Amniotic epithelial cell (primary cell): Measurements from ENCODE around the gene TREX2.
A peak's percentile ranks its signal among the peaks of the same experiment; 100 is the strongest.

Experiments
- DNase-seq: peaks from one replicate; pipeline ENCODE4 v3.0.0-alpha.2; 2010; ENCODE audit warnings: low read depth

TREX2 gene

DNA sequence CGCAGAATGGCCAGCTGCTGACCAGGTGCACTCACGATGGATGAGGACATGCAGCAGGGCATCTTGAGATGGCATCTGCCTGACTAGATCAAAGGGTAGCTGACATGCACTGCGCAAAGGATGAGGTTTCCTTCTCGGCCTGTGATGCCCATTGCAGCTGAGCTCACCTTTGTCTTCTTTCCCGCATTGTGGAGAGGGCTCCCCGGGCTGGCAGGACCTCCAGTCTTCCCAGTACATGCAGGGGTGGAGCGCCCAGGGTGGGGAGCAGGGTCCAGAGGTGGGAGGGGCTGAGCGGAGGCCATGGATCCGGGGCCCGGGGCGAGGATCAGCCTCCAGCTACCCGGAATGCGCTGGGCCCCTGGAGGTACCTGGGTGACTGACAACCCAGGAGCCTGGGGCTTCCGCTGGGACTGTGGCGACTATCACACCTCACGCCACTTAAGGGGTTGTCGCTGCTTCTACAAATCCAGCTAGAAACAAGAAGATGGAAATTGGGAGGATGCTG is 12.0 kb downstream of the TREX2 start:
- no peak for DNase-seq

DNA sequence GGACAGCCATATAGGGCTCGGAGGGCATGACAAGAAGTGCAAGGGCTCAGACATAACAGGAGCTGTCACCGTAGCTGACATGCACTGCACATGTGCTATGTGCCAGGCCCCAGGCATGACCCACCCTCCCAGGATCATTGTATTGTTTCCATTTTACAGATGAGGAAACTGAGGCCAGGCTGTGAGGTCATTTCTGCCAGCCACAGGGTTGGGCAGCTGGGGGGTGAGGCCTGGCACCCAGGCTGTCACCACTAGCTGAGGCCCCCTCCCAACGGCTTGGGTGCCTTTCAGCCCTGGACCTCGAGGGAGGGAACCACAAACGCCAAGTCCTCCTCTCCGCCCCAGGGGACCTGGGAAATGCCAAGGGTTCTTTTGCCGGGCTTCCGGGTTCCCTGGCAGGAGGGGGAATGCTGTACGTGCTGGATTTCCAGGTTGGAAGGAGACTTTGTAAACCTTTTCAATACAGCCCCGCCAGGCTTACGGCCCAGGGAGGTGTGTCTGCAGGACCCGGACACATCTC is 12.6 kb downstream of the TREX2 start:
- DNase-seq: no peak

DNA sequence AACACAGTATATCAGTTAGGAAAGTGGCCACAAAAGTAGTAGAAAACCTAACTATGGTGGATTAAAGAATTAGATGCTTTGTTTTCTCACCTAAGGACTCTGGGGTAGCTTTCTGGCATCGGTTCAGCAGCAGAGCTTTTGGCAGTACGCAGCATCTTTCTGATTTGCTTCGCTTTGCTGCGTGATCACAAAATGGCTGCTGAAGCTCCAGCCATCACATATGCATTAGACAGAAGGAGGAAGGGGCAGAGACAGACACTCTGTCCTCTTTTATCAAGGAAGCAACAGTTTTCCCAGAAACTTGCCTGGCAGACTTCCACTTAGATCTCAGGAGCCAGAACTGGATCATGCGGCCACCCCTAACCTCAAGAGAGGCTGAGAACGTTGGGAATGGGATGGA is 15.1 kb downstream of the TREX2 start:
- no peak for DNase-seq

DNA sequence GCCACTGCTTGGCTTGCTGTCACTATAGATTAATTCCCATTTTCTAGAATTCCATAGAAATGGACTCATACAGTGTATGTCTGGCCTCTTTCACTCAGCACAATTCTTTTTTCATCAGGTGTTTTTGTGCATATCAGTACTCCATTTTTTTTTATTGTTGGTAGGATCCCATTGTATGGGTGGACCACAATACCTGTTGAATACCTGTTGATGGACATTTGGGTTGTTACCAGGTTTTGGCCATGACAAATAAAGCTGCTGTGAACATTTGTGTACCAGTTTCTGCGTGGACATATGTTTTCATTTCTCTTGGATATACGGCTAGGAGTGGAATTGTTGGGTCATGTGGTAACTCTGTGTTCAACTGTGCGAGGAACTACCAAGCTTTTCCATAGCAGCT is 19.7 kb downstream of the TREX2 start:
- DNase-seq: no peak

DNA sequence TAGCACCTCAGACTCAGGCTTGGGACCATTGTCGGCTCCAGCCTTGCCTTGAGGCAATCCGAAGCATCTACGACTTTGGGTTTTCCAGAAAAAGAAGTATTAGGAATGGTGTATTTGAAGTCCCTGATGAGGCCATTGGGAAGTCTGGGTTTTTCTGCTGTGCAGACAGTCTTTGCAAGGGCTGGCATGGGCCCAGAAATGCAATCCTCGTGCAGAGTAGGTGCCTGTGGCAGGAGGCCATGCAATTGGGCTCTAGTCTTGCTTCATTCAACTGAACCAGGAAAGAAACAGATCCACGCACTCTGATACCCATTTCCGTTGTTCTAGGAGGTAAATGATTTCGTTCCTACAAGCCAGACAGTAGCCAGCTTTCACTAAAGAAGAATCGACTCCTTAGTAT is 22.2 kb downstream of the TREX2 start:
- peak; percentile 55 for DNase-seq

DNA sequence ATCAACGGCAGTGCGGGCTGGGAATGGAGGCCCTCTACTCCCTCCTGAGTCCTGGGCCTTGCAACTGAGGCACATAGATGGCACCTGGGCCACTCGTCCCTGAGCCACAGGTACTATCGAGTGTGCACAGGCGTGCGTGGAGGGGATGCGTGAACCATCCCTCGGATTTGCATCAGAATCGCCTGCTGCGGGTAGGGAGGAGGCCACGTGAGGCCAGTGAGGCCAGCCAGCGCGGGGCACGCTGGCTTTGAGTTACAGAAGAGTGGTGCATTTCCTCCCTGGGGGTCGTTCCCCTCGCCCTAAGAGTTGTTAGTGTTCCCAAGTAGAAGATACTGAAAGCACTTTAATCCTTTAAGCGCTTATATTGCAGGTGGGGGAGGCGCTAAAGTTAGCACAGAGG is 24.0 kb downstream of the TREX2 start:
- no peak for DNase-seq

DNA sequence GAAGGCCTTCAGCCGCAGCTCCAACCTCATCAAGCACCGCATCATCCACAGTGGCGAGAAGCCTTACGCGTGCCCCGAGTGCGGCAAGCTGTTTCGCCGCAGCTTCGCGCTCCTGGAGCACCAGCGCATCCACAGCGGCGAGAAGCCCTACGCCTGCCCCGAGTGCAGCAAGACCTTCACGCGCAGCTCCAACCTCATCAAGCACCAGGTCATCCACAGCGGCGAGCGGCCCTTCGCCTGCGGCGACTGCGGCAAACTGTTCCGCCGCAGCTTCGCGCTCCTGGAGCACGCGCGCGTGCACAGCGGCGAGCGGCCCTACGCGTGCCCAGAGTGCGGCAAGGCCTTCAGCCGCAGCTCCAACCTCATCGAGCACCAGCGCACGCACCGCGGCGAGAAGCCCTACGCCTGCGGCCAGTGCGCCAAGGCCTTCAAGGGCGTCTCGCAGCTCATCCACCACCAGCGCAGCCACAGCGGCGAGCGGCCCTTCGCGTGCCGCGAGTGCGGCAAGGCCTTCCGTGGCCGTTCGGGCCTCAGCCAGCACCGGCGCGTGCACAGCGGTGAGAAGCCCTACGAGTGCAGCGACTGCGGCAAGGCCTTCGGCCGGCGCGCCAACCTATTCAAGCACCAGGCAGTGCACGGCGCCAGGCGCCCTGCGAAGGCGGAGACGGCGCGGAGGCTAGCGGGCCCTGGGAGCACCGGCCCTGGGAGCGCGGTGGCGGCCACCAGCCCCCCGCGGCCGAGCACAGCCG is 24.8 kb downstream of the TREX2 start:
- DNase-seq: no peak

DNA sequence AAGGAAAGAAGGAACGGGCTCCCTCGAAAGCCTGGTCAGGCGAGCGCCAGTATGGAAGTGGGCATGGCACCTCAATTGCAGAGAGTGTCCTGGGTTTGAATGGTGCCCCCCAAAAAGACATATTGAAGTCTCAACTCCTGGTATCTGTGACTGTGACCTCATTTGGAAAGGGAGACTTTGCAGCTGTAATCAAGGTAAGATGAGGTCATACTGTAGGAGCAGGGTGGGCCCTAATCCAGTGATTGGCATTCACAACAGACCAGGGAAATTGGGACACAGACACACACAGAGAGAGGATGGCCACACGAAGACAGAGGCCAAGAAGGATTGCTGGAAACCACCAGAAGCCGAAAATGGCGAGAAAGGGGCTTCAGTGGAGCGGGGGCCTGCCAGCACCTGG is 28.2 kb downstream of the TREX2 start:
- DNase-seq: no peak

DNA sequence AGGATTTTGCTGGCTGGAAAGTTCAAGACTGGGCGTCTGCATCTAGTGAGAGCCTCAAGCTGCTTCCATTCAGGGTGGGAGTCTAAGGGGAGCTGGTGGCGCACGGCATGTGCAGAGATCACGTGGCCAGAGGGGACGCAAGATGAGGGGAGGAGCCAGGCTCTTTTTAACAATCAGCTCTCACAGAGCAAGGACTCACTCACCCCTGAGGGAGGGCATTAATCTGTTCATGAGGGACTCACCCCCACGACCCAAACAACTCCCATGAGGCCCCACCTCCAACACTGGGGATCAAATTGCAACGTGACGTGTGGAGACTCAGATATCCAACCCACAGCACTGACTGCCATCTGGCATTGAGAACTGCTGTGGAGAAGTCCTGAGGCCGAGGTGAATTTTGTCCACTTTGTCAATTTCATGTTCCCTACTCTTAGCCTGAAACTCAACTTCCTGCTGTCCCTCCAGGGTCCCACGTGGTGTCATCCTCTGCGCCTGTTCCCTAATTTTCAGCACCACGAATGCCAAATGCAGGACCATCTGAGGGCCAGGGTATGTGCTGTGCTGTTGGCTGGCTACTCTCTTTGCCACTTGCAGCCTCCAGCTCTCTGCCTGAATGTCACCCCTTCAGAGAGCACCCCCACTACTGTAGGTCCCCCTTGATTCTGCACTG is 28.9 kb downstream of the TREX2 start:
- DNase-seq: peak; percentile 26

DNA sequence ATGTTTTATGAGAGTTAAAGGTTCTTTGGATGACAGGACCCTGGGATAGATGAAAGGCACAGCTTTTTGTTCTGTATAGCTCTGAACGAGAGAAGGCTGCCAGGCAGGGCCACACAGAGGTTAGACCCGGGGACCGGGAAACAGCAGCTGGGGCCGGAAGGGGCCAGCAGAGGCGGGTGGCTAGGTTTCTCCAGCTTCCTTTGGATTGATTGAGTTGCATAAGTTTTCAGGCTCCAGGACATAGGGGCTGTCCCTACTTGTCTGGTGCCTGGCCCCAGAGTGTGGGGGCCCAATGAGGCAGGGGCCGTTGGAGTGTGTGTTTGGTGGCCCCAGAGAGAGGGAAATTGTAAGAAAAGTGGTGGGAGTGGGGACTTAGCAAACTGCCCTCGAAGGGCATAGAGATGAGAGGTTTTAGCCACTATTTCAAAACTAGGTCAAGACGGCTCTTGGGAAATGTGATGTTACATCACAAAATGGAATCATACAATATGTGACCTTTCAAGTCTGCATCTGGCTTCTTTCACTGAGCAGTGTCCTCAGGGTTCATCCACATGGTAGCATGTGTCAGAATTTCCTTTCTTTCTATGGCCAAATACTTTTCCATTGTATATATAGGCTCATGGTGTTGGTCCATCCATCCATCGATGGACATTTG is 30.9 kb downstream of the TREX2 start:
- DNase-seq: peak; percentile 89

DNA sequence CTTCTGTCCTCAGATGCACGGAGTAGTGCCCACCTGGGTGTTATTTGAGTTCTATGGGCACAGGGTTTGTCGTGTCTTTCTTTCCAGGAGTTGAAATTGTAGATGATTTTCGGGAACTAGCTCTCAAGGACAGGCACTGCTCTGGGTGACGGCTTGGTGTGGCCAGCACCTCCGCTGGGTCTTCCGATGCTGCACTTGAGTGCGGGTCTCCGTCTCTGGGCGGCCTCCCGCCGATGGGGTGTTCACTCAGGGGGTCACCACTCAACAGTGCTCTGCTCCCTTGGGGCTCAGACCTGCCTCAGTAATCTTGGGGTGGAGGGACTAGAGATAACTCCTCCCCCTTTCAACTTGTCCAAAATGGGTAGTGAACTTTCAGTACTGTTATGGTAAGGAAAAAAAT is 32.1 kb downstream of the TREX2 start:
- no peak for DNase-seq

DNA sequence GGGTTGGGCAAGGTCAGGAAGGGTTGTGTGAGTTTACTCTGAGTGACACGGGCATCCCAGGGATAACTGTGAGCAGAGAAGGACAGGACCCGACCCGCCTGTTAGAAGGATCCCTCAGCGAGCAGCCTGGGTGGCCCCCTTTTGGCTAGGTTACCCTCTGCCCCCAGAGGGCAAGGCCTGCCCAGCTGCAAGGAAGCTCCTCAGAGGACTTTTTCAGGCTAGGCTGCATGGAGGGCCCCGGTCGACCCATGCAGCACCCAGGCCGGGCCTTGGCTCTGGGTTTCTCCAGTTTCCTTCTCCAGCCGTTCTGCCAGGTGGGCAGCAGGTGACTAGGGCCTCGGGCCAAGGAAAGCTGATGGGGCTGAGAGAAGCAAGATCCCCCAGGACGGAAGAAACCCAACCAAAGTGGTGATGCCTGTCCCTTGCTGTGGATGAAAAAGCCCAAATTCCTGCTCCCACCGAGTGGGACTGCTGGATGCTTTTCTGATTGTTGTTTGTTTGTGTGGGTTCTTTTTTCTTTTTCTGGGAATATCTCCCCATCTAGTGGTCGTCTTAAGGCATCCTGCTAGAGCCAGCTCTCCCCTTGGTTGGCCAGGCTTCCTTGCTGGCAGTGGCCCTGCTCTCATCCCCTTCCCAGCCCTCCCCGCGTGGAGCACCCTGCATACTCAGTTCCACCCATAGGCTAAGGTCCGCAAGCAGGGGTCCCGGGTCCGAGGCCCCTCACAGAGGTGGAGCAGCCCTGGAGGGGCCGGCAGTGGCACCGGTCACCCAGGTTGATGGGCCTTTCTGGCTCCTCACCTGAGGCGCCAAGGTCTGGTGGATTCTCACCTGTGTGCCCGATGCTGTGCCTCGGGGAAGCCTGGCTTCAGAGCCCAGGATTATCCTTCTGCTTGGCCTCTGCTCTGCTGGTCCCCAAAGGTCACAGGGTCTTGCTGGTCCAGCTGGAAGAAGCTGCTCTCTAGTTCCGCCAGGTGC is 32.8 kb downstream of the TREX2 start:
- DNase-seq: peak; percentile 12

DNA sequence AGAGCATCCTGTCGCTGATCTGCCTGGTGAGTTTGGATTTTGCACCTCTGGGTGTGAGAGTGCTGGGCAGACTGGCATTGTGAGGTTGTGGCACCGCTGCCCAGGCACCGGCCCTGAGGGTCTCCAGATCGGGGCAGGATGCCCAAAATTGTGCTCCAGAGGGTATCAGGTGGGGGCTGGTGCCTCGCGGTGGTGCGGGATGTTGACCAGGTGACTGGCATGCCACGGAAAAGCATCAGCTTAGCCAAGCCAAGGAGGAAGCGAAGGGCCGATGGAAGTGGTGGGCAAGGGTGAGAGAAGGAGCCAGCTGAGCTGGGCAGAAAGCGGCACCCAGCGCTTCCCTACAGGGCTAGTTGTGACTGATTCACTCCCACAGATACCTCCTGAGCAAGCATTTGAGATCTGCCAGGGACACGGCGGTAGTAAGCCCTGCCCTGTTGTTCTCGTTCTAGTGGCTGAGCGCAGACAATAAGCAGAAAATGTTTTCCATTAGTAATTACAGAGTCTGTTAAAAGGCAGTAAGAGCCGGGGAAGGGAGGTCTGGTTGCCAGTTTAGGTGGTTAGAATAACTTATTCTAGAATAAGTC is 33.8 kb downstream of the TREX2 start:
- peak; percentile 19 for DNase-seq

DNA sequence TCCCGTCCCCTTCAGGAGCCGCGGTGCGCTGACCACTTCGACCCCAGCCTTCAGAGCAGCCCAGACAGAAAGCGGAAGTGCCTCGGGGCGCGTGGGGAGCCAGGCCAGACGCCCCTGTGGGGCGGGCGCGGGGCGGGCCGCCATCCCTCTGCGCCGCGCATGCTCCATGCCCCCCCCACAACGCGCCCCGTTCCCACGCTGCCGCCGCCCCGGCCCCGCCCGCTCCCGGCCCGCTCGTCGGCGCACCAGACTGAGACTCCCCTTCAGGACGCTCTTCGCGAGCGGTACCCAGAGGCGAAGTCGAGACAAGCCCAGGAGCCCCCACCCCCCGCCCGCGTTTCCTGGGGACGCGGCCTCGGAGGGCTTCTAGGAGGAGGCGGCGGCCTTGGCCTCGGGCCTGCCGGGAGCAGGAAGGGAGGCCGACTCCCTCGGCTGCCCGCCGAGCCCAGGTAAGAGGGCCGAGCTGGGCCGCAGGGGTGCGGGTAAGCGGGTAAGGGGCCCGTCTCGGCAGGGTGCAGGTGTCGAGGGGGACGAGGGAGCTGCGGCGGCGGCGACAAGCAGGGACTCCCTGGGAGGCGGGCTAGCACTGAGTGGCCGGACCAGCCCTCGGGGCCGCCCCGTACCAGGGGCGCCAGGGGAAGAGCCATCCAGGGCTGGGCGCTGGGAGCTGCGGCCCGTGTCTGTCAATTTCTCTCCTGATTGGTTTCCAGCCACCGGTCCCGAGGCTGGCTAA is 34.4 kb downstream of the TREX2 start, which contains the start of gene ZFP92:
Gene ZFP92, plus strand, starts transcription at position 218 of the 733 bp plus-strand sequence. CDS start 6,851 bp downstream, outside the sequence.
- DNase-seq: peak; percentile 5

DNA sequence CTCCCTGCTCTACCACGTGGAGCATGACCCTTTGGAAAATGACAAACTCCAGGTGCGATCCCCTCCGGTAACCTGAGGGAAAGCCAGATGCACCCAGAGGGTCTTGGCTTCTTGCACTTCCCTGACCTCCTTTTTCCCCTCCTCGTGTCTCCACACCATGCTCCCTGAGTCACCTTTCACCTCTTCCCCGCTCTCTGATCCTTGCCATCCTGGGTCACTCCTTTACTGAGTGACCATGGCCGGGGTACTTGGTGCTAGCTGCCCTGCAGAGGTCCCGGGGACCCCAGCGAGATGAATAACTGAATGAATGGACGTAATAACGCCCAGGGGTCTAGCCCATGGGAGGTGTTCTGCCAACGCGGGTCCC is 35.0 kb downstream of the TREX2 start:
- DNase-seq: no peak

DNA sequence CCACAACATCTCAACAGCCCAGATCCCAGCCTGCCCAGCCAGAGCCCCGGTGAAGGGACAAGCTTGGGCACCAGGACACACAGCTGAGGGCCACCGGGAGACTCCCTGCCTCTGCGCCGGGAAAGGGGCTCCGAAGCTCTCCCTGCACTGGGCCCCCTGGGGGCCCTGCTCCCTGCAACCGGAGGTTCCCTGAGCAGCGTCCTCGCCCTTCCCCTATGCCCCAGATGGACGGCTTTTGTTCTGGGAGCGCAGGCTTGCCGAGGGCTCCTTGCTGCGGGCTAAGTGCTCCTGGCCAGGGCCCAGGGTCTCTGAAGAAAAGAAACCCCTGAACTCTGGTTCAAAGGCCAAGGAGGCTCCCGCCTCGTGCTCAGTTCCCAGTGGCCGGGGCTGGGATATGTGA is 35.5 kb downstream of the TREX2 start:
- DNase-seq: peak; percentile 6

DNA sequence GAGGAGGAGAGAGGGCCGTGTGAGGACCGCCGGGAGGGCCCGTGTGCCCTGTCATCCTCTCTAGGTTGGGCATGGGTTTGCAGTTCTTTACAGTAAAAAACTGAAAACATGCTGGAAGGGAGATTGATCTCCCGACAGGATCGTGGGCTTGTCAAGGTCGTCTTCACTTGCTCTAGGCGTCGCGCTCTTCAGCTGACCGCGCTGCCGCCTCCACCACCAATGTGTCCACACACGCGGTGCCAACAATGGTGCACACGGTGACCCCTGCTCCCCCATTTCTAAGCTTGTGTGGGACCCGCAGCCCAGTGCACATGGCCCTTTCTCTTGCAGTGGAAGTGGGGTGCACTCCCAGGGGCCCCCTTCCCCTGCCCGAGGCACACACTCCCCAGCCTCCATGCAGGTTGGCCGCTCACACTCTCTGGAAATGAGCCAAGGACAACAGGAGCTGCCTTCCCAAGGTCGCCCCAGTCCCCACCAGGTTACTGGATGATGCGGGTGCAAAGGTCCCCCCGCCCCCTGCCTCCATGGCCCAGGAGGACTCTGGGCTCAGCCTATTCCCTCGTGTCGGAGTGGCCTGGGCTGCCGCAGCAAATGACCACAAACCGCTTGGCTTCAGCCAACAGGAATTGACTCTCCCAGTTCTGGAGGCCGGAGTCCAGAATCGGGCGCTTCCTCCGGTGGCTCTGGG is 36.3 kb downstream of the TREX2 start:
- DNase-seq: no peak

DNA sequence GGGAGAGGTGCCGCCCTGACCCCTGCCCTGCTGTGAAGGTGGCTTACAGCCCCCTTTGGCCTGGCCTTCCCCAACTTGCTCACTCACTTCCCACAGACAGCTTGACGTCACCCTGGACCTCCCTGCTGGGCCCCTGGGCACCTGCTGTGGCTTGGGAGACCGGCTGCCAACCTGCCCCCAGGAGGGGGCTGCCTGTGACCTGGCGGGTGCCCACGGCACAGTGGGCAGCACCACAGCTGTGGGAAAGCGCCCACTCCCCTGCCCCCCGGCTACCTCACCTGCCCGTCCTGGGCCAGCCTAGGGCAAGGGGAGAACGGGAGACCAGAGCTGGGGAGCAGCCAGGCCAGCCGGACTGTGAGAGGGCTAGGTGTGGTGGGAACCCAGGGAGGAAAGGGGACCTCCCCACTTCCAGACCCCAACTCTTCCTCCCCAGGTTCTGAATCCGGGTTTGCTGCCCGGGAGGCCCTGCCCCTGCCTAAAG is 36.9 kb downstream of the TREX2 start:
- DNase-seq: no peak

DNA sequence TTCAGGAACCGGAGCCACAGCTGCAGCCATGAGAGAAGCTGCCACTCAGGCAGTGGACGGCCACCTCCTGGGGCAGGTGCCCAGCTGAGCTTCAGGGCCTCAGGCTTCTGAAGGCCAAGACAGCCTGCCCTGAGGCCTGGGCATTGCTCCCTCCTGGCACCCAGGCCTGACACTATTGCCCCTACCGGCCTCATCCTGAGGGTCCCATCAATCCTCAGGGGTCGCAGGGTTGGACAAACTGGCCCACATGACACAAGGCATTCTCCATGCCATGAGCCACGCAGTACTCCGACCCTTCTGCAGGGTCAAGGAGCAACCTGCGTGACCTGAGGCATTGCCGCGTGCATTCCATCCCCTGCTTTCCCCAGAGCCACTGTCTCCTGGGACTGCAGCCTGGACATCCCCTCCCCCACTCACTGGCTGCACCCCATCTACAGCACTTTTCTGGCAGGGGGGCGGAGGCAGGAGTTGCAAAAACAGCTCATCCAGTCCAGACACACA is 37.6 kb downstream of the TREX2 start:
- no peak for DNase-seq

DNA sequence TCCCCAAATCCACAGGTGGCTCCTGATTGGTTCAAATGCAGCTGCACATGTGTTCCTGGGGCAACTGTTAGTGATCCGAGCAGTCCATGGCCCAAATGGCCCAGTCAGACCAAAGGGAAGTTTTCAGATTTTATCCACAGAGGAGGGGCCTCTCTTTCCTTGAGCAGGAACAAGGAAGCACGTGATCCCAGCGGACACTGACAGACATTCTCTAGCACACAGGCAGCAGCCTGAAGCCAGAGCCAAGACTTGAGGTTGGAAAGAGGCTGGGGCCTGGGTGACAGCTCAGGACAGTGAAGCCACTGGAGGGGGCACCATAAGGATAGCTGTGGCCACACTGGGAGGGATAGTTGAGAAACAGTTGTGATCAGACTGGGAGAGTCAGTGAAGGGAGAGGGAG is 38.1 kb downstream of the TREX2 start:
- no peak for DNase-seq
